ENCODE results near the gene GOLM1.

GRCh38 chr9:86072394-86072877 is 26.9 kb downstream of the GOLM1 start:
- TF ChIP-seq POLR2A (IDR thresholded peaks at IDR 0.05) (no peak), CTCF (IDR thresholded peaks at IDR 0.05 in 8 of 11, conservative IDR thresholded peaks at IDR 0.05 in 3 of 11) (no peak)

Data from spleen (tissue), 7 donors.